GM19023 (cell line): Measurements from ENCODE around the gene JOSD1.
"Not testable (repeated sequence)": the region's sequence is repeated elsewhere in the genome, so short reads cannot be mapped to it uniquely, and the experiment has no call there.

ENCODE experiments used
- ATAC-seq: cut with Tn5 transposase; IDR thresholded peaks from one replicate; pipeline ENCODE4 v1.9.1; 2021; ENCODE audit warnings: mild to moderate bottlenecking, moderate library complexity; ENCODE audit not compliant: unreplicated experiment

The JOSD1 gene

DNA sequence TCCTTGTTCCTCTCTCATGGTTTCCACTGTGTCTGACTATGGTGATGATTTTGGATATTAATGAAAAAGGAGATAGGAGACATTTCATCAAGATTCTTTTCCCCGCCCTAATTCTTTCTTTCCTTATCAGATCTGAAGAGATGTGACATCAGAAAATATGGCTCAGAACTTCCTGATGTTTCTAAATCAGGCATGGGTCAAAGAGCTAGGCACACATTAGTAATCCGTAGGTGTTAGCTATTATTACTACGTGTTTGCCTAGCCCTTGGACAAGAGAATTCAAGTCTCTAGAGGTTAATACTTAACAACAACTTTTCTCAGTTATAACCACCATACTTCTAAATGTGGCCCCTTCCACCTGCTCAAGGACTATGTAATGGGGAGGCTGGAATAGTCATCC is 5.8 kb downstream of the JOSD1 start:
- ATAC-seq: no peak

DNA sequence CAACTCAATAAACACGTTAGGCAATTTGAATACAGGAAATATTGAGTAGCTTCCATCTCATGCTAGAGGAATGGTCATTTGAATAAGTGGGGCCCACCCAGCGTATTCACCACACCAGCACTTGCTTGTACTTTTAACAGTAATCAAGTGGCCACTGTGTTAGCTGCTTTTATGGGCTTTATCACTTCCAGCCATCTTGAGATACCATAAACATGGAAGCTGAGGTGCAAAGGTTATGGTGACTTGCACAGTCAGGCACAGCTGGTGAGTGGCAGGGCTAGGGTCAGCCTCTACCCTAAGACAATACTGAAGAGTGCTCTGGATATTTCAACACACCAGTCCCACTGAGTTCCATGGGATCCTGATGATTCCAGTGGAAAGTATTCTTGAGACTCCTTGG is 6.7 kb downstream of the JOSD1 start:
- no peak for ATAC-seq

DNA sequence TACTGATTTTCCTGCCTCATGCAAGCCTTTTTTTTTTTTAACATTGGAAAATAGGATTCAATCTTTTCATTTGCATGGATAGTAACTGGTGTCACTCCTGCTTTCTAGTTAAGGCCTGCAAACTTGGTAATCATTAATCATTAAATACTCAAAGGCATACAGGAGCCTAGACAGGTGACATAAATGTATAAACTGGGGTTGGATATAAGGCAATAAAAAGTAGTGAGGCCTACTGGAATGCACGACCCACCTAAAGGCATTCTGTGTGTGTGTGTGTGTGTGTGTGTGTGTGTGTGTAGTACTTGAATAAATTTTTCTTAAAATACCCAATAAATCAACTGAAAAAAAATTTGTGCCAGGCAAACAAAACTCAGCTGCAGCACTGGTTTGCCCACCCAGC is 11.1 kb downstream of the JOSD1 start:
- ATAC-seq: no peak

DNA sequence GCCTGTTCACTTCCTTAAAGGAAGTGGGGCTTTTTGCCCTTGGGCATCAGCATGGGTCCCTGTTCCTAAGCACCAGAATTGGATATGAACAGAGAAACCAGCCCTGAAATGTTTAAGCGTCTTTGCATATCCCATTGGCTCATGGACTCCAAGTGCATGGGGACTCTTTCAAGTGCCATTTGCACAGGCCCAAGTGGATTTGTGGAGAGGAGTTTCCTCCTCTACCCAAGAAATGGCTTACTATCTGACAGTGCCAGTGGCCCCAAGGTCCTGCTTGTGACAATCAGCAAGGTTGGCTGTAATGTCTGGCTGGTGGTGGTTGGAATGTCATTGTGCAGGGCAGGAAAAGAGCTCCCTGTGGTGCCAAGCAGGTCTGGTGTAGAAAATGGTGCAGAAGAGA is 15.0 kb downstream of the JOSD1 start:
- no peak for ATAC-seq

DNA sequence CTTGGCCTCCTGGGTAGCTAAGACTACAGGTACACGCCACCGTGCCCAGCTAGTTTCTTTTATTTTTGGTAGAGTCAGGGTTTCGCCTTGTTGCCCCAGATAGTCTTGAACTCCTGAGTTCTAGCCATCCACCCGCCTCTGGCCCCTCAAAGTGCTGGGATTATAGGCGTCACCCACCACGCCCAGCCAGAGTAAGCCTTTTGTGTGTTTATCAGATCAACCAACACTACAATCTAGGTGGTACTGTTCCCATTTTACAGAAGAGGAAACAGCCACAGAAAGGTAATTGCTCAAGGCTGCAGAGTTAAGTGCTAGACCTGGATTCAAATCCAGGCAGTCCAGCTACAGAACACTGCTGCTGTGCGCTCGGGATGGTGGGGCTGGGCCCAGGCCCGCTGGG is 15.8 kb downstream of the JOSD1 start:
- ATAC-seq: no peak

DNA sequence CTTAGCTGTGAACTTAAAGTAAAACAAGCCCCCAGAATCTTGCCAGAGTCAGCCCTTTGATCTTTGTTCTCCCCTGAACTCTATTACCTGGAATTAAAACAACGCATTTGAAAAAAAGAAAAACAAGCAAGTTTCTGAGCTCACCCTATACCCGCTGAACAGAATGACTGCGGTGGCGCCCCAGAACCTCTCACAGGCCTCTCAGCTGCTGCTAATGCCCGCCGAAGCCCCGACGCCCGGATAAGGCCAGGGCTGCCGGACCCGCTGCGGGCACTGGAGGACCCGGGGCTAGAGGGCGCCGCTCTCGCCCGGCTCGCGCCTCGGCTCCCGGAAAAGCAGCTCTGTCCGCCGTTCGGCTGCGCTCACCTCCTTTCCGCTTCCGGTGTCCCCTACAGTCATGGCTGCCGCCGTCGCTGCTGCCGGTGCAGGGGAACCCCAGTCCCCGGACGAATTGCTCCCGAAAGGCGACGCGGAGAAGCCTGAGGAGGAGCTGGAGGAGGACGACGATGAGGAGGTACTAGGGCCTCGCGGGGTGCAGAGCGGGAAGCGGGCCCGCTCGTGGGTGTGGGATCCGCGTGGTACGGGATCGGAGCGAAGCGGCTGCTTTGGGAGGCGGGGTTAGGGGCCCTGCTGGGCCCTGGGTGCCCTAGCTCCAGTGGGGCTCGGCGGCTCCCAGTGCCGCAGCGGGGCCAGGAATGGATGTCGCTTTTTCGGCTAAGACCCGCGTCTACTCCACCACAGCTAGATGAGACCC is 19.0 kb downstream of the JOSD1 start, which contains the start of gene TOMM22:
Gene TOMM22, plus strand, starts transcription at position 376 of the 754 bp plus-strand sequence. Its CDS starts 22 bp downstream, at position 398.
- peak; percentile 96 for ATAC-seq

DNA sequence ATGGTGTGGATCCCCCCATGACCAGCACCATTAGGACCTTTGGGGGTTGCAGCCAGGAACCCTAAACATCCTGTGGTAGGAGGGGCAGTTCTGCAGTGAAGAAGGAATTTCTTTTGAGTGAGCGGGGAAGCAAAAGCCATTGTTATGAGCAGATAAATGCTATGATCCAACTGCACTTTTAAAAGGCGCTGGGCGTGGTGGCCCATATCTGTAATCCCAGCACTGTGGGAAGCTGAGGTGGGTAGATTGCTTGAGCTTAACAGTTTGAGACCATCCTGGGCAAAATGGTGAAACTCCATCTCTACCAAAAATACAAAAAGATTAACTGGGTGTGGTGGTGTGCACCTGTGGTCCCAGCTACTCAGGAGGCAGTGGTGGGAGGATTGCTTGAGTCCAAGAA is 24.9 kb downstream of the JOSD1 start:
- no peak for ATAC-seq

DNA sequence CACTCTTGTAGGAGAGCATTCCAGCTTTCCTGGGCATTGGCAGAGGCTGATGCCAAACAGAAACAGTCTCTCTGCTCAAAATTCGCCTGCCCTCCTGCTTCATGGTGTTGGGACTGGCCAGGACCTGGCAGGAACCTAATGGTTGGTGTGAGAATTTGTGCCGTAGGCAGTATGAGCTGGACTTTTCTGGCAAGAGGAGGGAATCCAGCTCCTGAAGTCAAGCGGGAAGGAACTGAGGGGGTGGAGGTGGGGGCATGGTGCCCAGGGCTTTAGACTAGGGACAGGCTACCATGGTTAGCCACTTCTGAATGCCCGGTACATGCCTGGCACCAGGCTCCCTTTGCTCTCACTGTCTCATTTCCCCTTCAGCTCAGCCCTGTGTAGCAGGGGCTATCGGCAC is 25.9 kb downstream of the JOSD1 start:
- ATAC-seq: no peak

DNA sequence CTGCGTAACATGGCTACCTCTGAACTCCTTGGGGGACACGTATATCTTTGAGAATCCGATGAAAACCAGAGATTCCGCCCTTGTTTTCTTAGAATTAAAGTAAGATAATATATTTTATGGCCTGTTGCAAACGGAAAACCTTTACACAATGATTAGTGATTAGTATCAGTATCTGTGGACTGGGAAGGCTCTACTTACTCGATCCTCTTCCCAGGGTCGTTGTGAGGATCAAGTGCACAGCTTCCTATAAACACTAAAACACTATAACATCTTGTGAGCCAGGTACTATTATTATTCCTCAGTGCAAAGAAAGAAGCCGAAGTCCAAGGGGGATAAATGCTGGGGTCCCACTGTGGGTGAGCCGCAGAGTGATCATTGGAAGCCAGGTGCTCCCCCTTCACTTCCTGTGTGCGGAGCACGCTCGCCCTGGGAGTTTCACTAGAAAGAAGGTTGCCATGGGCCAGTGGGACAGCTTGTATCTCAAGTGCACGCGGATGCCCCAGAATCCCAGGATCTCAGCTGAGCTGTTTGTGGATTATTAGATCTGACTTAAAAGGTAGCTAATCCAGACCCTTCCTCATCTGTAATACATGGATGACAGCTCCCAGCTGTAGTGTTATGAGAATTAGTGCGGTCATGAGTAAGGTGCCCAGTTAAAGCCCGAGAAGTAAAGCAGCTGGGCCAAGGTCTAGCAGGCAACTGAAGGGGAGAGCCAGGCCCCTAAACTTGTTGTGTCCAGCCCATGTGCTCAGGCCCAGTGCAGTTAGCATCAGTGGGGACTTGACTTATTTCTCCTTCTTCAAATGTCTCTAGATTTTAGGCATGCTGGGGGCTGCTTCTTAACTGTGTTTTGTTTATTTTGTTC is 43.5 kb downstream of the JOSD1 start:
- ATAC-seq: no peak

DNA sequence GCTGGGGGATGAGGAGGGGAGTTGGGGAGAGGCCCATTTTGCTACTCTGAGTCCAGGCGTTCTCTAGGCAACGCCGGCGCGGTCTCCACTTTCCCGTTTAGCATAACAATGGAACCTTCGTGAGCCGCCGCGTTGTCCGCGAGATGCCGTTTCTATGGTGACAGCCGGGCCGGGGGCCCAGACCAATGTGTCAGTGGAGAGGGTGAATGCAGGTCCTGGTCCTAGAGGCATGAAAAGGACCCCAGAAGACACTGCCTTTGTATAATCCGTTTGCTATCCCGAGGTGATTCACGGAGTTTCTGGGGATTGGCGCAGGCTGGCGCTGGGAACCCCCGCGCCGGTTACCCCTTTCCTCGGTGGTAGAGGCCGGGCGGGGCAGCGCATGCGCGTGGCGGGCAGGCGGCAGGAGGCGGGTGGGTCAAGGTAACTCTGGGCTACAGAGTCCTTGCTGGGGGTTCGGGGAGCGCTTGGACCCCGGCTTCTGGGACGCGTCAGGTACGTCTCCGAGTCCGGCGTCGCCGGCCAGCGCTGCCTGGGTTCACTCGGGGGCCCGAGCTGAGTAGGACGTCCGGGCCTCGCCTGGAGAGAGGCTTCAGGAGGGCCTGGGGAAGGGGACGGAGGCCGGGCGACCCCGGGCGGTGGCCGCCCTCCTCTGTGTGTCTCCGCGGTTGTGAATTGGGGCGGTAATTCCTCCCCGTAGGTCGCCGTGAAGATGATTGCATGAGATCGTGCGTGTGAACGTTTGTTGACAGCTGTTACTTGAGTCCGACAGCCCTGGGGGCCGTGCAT is 44.3 kb downstream of the JOSD1 start, which contains the start of the genes CBY1 and FAM227A:
Gene CBY1, plus strand, starts transcription at position 383 of the 789 bp plus-strand sequence. CDS start 11,417 bp downstream, outside the sequence.
Gene FAM227A, minus strand, starts transcription at position 137 of the 789 bp plus-strand sequence. CDS start 6,224 bp downstream, outside the sequence.
- peak; percentile 80 for ATAC-seq

DNA sequence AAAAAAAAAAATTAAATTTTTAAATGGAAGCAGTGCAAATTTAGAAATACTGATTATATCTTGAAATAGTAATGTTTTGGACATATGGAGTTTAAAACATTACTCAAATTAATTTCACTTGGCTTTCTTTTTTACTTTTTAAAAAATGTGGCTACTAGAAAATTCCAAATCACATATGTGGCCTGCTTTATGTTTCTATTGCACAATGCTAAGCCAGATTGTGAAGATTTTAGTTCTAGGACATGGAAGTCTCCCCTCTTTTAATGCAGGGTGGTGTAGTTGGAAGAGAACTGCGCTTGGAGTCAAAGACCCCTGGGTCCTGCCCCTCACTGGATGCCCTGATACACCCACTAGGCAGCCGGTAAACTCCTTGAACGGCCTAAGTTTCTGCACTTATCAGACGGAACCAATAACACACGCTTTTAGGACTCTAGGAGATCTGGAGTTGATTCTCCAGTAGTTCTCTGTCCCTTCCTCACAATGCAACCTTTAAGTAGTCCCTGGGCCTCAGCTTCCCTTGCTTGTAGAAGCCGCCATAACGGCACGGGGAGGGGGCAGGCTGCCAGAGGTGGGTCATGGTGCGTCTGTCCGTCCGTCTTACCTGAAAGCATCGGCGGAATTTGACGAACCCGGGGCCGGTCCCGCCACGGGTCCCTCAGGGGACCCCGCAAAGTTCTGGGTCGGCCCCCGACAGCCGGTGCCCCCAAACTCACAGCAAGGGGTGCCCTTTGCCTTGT is 45.1 kb downstream of the JOSD1 start:
- ATAC-seq: no peak

DNA sequence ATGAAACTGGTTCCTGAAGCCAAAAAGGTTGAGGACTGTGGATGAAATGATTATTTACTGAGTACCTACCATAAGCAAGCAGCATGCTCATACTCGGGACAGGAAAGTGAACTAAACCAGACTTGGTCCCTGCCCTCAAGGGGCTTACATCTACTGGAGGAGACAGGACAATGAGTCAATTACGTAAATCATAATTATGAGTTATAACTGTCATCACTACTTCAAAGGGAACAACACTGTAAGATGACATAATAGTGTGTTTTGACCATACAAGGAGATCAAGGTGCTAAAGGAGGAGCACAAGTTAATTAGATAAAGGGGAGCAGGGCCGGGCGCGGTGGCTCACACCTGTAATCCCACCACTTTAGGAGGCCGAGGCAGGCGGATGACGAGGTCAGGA is 47.0 kb downstream of the JOSD1 start:
- ATAC-seq: no peak

DNA sequence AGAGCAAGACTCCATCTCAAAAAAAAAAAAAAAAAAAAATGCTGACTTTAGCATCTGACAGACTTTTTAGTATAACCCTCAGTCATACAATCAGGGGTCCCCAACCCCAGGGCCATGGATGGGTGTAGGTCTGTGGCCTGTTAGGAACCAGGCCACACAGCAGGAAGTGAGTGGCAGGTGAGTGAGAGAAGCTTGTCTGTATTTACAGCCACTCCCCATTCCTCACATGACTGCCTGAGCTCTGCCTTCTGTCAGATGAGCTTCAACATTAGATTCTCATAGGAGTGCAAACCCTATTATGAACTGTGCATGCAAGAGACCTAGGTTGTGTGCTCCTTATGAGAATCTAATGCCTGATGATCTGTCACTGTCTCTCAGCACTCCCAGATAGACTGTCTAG is 47.9 kb downstream of the JOSD1 start:
- no peak for ATAC-seq

DNA sequence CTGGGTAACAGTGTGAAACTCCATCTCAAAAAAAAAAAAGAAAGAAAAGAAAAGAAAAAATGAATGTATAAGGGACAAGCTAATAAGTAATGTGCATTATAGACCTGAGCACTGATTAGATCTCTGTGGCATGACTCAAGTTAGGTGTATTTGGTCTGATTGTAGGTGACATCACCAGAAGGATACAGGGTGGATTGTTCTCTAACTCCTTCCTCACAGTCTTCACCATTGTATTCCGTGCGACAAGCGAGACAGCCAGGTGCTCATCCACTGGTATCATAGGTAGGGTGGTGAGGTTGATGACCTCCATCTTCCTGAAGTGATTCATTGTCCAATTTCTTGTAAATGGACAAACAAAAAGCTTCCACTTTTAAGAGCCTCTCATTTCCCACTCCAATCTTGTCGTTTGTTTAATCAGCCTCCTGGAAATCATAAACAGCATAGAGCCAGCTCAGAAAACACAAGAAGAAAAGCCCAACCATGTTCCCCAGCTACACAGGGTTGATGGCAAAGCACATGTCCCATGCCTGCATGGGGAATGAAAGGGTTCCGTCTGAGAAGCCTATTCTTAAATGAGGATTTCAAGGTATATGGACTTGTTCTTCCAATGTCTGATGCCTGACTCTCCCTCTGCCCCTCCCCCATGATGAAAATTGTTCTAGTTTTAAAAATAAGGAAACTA is 50.8 kb downstream of the JOSD1 start:
- ATAC-seq: no peak

DNA sequence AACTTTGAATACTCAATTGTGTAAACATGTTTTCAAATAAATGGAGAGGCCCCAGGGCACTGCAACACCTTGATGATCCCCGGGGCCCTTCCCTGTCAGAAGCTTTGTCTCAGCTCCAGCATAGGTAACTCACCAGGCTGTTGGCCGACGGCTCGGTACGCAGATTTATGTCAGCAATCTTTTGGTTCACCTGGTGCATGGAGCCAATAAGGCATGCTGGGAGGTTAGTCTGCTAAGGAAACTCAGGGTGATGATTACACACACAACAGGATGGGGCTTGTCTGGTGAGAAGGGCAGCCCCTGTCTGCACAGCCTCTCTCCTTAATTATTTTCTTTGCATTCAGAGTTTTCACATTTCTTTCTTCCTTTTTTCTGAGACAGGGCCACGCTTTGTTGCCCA is 55.3 kb downstream of the JOSD1 start:
- no peak for ATAC-seq

DNA sequence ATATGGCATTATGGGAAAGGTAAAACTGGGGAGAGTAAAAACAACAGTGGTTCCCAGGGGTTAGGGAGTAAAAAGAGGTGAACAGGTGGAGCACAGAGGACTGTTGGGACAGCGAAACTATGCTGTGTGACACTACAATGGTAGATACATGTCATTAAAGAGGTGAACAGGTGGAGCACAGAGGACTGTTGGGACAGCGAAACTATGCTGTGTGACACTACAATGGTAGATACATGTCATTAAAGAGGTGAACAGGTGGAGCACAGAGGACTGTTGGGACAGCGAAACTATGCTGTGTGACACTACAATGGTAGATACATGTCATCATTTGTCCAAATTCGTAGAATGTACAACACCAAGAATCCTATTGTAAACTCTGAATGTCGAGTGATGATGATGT is 56.5 kb downstream of the JOSD1 start:
- ATAC-seq: not testable (repeated sequence)

DNA sequence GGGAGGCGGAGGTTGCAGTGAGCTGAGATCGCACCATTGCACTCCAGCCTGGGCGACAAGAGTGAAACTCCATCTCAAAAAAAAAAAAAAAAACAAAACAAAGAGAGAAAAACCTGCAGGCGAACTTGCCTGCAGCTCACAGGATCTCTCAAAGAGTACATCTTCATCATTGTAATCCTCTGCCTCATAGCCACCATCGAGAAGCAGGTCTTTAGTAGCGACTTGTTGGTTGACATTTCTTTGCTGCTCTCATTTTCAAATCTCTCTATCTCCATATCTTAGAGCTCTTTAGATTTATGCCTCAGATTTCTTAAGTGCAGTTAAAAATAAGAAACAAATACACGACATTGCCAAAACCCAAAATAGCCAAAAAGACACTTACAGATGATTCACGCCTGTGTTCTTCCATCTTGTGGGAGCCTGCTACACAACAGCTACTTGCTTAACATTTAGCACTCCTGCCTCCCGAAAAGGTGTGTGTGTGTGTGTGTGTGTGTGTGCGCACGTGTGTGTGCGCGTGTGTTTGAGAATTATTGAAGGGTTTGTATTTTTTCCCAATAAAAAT is 59.2 kb downstream of the JOSD1 start:
- no peak for ATAC-seq

DNA sequence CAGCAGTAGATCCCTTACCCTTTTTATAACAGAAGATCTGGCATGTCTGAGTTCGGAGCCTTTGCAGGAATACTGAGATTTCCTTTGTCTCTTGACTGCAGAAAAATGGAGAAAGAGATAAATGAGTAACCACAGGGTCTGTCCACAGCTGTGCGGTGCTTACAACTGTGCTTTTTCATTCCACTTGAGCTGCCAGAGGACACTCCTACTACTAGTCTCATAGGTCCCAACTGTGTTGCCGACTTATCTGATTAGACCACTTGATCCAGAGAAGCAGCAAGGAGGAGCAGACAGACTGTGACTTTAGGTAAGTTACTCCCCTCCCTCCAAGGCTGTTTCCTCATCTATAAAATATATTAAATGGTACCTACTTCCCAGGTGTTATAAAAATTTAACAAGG is 62.0 kb downstream of the JOSD1 start:
- no peak for ATAC-seq

DNA sequence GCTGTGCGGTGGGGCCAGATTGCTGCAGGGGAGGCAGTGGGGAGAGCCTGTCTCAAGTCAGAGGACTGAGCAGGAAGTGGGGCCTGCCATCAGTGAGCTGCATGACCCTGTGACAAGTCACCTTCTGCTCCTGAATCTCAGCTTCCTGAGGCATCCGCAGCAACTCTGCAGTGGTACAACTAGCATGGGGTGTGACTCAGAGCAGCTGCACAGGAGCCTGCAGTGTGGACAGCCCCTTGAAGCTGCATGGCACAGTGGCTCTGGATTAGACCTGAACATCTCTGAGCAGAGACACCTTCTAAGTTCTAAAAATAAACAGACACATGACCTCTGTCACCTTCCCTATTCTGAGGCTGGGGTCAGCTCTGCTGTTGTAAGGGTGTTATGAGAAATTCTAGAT is 62.5 kb downstream of the JOSD1 start:
- no peak for ATAC-seq
